ENCODE measurements around the gene DNAH14.

DNAH14 gene

DNA sequence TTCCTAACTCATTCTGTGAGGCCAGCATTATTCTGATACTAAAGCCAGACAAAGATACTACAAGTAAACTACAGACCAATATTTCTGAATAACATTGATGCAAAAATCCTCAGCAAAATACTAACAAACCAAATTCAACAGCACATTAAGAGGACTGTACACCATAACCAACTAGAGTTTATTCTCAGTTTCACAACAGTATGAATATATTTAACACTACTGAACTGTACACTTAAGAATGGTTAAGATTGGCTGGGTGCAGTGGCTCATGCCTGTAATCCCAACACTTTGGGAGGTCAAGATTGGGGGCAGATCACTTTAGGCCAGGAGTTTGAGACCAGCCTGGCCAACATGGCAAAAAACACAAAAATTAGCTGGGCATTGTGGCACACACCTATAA lies 421.4 kb downstream of the DNAH14 start:
- DNase-seq: no peak
- Mint-ChIP-seq H3K4me3 (no peak overlapping the region), H3K27me3 (peaks cover 0 to 5% of the 10 kb centered on the region in 2 donors), H3K36me3 (peaks cover 2 to 4% of the 10 kb centered on the region in 2 donors), H3K27ac (no peak overlapping the region), H3K4me1 (peaks cover 6% of the 10 kb centered on the region in 2 donors), H3K9me3 (peaks cover 0 to 6% of the 10 kb centered on the region in 2 donors)
- ATAC-seq (replicated peaks): no peak

DNA sequence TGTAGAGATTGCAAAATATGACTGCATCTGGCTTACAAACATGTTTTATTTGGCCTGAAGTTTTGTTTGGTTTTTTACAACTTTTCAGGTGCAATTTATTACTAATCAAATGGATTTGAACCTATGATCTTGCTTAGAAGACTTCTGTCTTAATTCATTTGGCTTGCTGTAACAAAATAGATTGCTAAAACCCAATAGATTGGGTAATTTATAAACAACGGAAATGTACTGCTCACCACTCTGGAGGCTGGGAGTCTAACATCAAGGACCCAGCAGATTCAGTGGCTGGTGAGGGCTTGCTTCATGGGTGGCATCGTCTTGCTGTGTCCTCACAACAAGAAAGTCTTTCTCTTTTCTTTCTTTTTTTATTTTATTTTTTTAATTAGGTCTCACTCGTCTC lies 425.4 kb downstream of the DNAH14 start:
- no peak for ATAC-seq (replicated peaks)
- DNase-seq: no peak
- Mint-ChIP-seq H3K4me3 (no peak overlapping the region), H3K27ac (no peak overlapping the region), H3K4me1 (peaks cover 0 to 2% of the 10 kb centered on the region in 2 donors), H3K36me3 (no peaks in the 10 kb centered on the region), H3K27me3 (peaks cover 0 to 2% of the 10 kb centered on the region in 2 donors), H3K9me3 (no peaks in the 10 kb centered on the region)

GRCh38 chr1:225355863-225356262 lies 426.4 kb downstream of the DNAH14 start:
- peaks cover 0 to 2% of the 10 kb centered on the region in 2 donors for H3K4me1 Mint-ChIP-seq
- no peak for ATAC-seq (replicated peaks)

DNA sequence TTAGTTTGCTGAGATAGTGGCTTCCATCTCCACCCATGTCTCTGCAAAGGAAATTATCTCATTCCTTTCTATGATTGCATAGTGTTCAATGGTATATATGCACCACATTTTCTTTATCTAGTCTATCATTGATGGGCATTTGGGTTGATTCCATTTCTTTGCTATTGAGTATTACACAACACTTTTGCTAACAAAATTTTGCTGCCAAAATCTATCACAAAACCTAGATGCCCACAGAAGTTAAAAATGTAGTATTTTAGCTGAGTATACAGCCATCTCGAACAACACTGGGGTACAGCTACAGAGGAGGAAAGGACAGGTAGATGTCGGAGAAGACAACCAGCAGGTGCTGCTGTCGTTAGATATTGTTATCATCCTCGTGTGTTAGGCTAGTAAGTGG lies 430.6 kb downstream of the DNAH14 start:
- ATAC-seq (replicated peaks) (no peak), DNase-seq (no peak)
- H3K4me3 Mint-ChIP-seq: no peak overlapping the region
- peaks cover 0 to 4% of the 10 kb centered on the region in 2 donors for H3K27me3 Mint-ChIP-seq
- no peaks in the 10 kb centered on the region for H3K36me3 Mint-ChIP-seq
- H3K9me3 Mint-ChIP-seq: no peaks in the 10 kb centered on the region
- peaks cover 0 to 2% of the 10 kb centered on the region in 2 donors for H3K4me1 Mint-ChIP-seq
- H3K27ac Mint-ChIP-seq: no peak overlapping the region

More at GRCh38 chr1:225355863-225356262, 426.4 kb downstream of the DNAH14 start:
- H3K27me3 Mint-ChIP-seq: peaks cover 0 to 4% of the 10 kb centered on the region in 2 donors
- H3K27ac Mint-ChIP-seq: no peak overlapping the region
- H3K9me3 Mint-ChIP-seq: no peaks in the 10 kb centered on the region
- no peaks in the 10 kb centered on the region for H3K36me3 Mint-ChIP-seq
- no peak overlapping the region for H3K4me3 Mint-ChIP-seq
- DNase-seq: no peak

DNA sequence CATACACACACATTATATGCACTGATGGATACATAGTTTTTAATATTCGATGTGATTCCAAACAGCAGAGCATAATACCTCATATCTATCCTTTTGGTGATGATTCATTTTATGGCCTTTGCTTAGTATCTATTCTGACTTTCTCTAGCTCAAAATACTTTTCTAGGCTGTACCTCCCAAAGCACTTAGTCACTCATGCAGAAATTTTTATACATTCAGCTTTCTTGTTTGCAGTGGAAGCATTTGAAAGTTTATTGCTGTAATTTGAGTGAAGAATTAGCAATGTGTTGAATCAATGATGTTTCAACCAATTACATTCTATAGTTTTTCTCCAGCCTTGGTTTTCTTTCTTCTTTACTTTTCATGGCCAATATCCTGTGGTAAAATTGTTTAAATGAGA lies 431.7 kb downstream of the DNAH14 start:
- ATAC-seq (replicated peaks) (no peak), DNase-seq (no peak)
- H3K27ac Mint-ChIP-seq: no peak overlapping the region
- no peaks in the 10 kb centered on the region for H3K9me3 Mint-ChIP-seq
- peaks cover 0 to 4% of the 10 kb centered on the region in 2 donors for H3K27me3 Mint-ChIP-seq
- H3K4me3 Mint-ChIP-seq: no peak overlapping the region
- peaks cover 0 to 2% of the 10 kb centered on the region in 2 donors for H3K4me1 Mint-ChIP-seq
- H3K36me3 Mint-ChIP-seq: no peaks in the 10 kb centered on the region

GRCh38 chr1:225362805-225363204 lies 433.3 kb downstream of the DNAH14 start:
- ATAC-seq (replicated peaks): no peak
- no peaks in the 10 kb centered on the region for H3K36me3 Mint-ChIP-seq
- H3K4me1 Mint-ChIP-seq: peaks cover 0 to 2% of the 10 kb centered on the region in 2 donors
- H3K9me3 Mint-ChIP-seq: no peaks in the 10 kb centered on the region
- H3K27me3 Mint-ChIP-seq: peaks cover 0 to 4% of the 10 kb centered on the region in 2 donors
- H3K4me3 Mint-ChIP-seq: no peak overlapping the region
- no peak for DNase-seq
- no peak overlapping the region for H3K27ac Mint-ChIP-seq

DNA sequence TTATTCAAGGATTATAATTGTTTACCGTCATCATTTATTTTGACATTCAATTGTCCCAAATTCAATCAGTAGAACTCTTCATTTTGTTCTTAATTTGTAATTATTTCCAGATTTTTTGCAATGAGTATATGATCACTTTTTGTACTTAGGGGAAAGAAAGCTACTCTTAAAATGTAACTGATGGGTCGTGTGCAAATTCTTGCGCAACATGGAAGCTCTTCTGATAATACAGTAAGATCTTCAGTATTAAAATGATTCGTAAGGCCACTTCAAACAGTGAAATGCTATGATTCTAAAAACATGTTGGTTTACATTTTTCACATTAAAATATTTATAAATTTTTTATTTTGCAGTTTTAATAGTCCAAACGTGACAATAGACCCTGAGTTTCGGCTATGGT lies 435.0 kb downstream of the DNAH14 start:
- Mint-ChIP-seq H3K27me3 (peaks cover 0 to 4% of the 10 kb centered on the region in 2 donors), H3K4me3 (no peak overlapping the region), H3K27ac (no peak overlapping the region), H3K4me1 (peaks cover 0 to 2% of the 10 kb centered on the region in 2 donors), H3K36me3 (no peaks in the 10 kb centered on the region), H3K9me3 (no peaks in the 10 kb centered on the region)
- no peak for ATAC-seq (replicated peaks)
- DNase-seq: no peak

- DNase-seq (no peak), ATAC-seq (replicated peaks) (no peak)
- Mint-ChIP-seq H3K27ac (no peak overlapping the region), H3K27me3 (no peaks in the 10 kb centered on the region), H3K4me3 (no peak overlapping the region), H3K36me3 (no peaks in the 10 kb centered on the region), H3K4me1 (peaks cover 0 to 2% of the 10 kb centered on the region in 2 donors), H3K9me3 (no peaks in the 10 kb centered on the region)
Observed at GRCh38 chr1:225366018-225366417, 436.5 kb downstream of the DNAH14 start.

DNA sequence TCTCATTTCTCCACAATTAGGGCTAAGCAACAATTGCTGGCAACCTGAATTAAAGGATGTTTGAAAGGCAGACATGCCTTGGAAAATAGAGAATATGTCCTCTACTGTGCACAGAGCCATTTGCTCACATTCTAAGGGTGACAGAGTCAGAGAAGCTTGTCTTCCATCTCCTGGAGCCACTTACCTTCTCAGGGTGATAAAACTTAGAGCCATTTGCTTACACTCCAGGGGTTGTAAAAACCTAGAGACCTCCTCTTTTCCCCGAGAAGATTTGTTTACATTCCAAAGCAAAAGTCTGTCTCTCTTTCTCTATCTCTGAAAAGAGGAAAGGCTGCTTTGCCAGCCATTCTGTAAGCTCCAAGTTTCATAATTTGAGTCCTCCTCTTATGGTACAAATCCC lies 437.1 kb downstream of the DNAH14 start:
- Mint-ChIP-seq H3K27me3 (no peaks in the 10 kb centered on the region), H3K36me3 (no peaks in the 10 kb centered on the region), H3K4me3 (no peak overlapping the region), H3K4me1 (peaks cover 0 to 2% of the 10 kb centered on the region in 2 donors), H3K9me3 (no peaks in the 10 kb centered on the region), H3K27ac (no peak overlapping the region)
- ATAC-seq (replicated peaks) (no peak), DNase-seq (no peak)

- Mint-ChIP-seq H3K9me3 (no peaks in the 10 kb centered on the region), H3K27me3 (no peaks in the 10 kb centered on the region), H3K4me1 (peaks cover 0 to 2% of the 10 kb centered on the region in 2 donors), H3K27ac (no peak overlapping the region), H3K4me3 (no peak overlapping the region), H3K36me3 (no peaks in the 10 kb centered on the region)
- no peak for ATAC-seq (replicated peaks)
- no peak for DNase-seq
Observed at GRCh38 chr1:225368036-225368552, 438.6 kb downstream of the DNAH14 start.

DNA sequence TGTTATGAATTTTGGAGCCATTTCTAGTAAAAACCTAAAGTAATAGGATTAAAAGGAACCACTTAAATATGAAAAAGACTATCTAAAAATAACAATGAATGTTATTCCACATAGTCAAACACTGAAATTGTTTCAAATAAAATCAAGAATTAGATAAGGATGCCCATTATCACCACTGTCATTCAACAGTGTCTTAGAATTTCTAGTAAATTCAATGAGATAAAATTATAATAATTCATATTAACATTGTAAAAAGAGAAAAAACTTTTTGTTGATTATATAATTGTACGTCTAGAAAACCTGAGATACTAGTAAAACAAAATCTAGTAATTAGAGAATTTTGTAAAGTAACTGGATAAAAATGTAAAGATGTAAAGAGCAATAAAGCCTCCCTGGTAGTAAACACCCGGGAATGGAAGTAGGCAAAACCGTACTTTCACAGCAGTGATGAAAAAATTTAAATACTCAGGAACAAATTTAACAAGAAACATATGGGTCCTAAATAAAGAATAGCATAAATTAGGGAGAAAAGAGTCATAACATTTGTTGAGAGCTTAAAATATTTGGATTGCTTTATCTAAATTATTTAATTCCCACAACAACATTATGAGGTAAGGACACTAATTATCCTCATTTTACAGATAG lies 442.0 kb downstream of the DNAH14 start:
- no peak for ATAC-seq (replicated peaks)
- Mint-ChIP-seq H3K9me3 (no peaks in the 10 kb centered on the region), H3K4me1 (no peaks in the 10 kb centered on the region), H3K27me3 (no peaks in the 10 kb centered on the region), H3K36me3 (no peaks in the 10 kb centered on the region), H3K4me3 (no peak overlapping the region), H3K27ac (no peak overlapping the region)
- no peak for DNase-seq

- no peaks in the 10 kb centered on the region for H3K27me3 Mint-ChIP-seq
- DNase-seq: no peak
- no peaks in the 10 kb centered on the region for H3K36me3 Mint-ChIP-seq
- no peaks in the 10 kb centered on the region for H3K9me3 Mint-ChIP-seq
- H3K27ac Mint-ChIP-seq: no peak overlapping the region
- no peak overlapping the region for H3K4me3 Mint-ChIP-seq
- ATAC-seq (replicated peaks): no peak
- no peaks in the 10 kb centered on the region for H3K4me1 Mint-ChIP-seq
Observed at GRCh38 chr1:225373155-225373554, 443.7 kb downstream of the DNAH14 start.

GRCh38 chr1:225374996-225375395 lies 445.5 kb downstream of the DNAH14 start:
- Mint-ChIP-seq H3K4me1 (no peaks in the 10 kb centered on the region), H3K9me3 (no peaks in the 10 kb centered on the region), H3K4me3 (no peak overlapping the region), H3K27me3 (no peaks in the 10 kb centered on the region), H3K27ac (no peak overlapping the region), H3K36me3 (no peaks in the 10 kb centered on the region)
- no peak for DNase-seq
- ATAC-seq (replicated peaks): no peak

DNA sequence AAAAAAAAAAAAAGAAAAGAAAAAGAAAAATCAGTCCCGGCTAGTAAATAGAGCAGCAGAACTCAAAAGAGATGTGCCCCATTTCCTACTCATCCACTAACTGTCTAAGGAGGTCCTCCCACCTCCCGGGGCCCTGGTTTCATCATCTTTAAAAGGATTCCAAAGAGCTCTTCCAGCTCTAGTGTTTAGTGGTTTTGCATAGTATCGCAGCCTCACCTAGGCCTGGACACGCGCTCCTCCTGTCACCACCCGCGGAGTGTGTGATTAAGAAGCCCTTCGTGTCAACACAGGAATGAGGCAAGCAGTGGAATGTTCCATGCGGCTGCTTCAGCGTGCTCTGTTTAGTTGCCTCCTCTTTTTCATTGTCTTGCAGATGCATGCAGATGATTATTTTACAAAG lies 449.4 kb downstream of the DNAH14 start:
- Mint-ChIP-seq H3K4me1 (no peaks in the 10 kb centered on the region), H3K9me3 (no peaks in the 10 kb centered on the region), H3K4me3 (no peak overlapping the region), H3K27me3 (no peaks in the 10 kb centered on the region), H3K36me3 (peaks cover 0 to 2% of the 10 kb centered on the region in 2 donors), H3K27ac (no peak overlapping the region)
- no peak for ATAC-seq (replicated peaks)
- no peak for DNase-seq

DNA sequence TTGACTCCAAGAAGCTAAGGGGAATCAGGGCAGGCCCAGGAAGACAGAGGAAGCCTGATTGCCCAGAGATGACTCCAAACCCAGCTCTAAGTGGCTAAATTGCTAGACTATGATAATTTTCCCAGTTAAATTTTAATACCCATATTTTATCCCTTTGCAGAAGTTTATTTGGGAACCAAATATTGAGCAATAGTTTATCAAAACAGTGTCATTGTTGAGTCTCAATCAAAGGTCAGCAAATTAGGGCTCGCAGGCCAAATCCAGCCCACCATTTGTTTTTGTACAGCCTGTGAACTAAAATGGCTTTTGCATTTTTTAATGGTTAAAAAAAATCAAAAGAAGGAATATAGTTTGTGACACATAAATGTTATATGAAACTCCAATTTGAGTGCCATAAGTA lies 451.2 kb downstream of the DNAH14 start:
- Mint-ChIP-seq H3K4me1 (no peaks in the 10 kb centered on the region), H3K27ac (no peak overlapping the region), H3K4me3 (no peak overlapping the region), H3K27me3 (no peaks in the 10 kb centered on the region), H3K36me3 (peaks cover 0 to 4% of the 10 kb centered on the region in 2 donors), H3K9me3 (no peaks in the 10 kb centered on the region)
- DNase-seq: no peak
- ATAC-seq (replicated peaks): no peak
